ENCODE data around the gene NMNAT2.

The NMNAT2 gene

GRCh38 chr1:183308719-183309118, 109.5 kb downstream of the NMNAT2 start:
- no peak for DNase-seq

GRCh38 chr1:183306317-183307042, 111.7 kb downstream of the NMNAT2 start:
- no peak for DNase-seq

GRCh38 chr1:183304440-183305107, 113.6 kb downstream of the NMNAT2 start:
- no peak for DNase-seq

- no peak for DNase-seq
These were observed 114.3 kb downstream of the NMNAT2 start for GRCh38 chr1:183303901-183304300.

- DNase-seq: no peak
These were observed 114.9 kb downstream of the NMNAT2 start for GRCh38 chr1:183303323-183303645.

GRCh38 chr1:183302452-183303322, 115.5 kb downstream of the NMNAT2 start:
- DNase-seq: no peak

GRCh38 chr1:183301239-183301638, 116.9 kb downstream of the NMNAT2 start:
- no peak for DNase-seq

GRCh38 chr1:183300828-183301227, 117.4 kb downstream of the NMNAT2 start:
- no peak for DNase-seq

GRCh38 chr1:183300395-183300794, 117.8 kb downstream of the NMNAT2 start:
- no peak for DNase-seq

GRCh38 chr1:183296782-183297181, 121.4 kb downstream of the NMNAT2 start:
- no peak for DNase-seq

- DNase-seq: no peak
These were observed 122.7 kb downstream of the NMNAT2 start for GRCh38 chr1:183295521-183295920.

- no peak for DNase-seq
These were observed 124.3 kb downstream of the NMNAT2 start for GRCh38 chr1:183293876-183294275.

GRCh38 chr1:183293241-183293640, 124.9 kb downstream of the NMNAT2 start:
- DNase-seq: no peak

GRCh38 chr1:183291802-183292514, 126.2 kb downstream of the NMNAT2 start:
- no peak for DNase-seq

GRCh38 chr1:183291216-183291762, 126.9 kb downstream of the NMNAT2 start:
- no peak for DNase-seq

- no peak for DNase-seq
These were observed 127.6 kb downstream of the NMNAT2 start for GRCh38 chr1:183290628-183291027.

- no peak for DNase-seq
These were observed 129.1 kb downstream of the NMNAT2 start for GRCh38 chr1:183289051-183289496.

GRCh38 chr1:183288583-183288982, 129.6 kb downstream of the NMNAT2 start:
- DNase-seq: no peak

GRCh38 chr1:183287191-183287675, 130.9 kb downstream of the NMNAT2 start:
- no peak for DNase-seq

GRCh38 chr1:183285746-183286145, 132.4 kb downstream of the NMNAT2 start:
- no peak for DNase-seq

GRCh38 chr1:183285256-183285655, 132.9 kb downstream of the NMNAT2 start:
- no peak for DNase-seq

GRCh38 chr1:183284086-183284485, 134.1 kb downstream of the NMNAT2 start:
- DNase-seq: no peak

GRCh38 chr1:183283286-183283685, 134.9 kb downstream of the NMNAT2 start:
- no peak for DNase-seq

All from NCI-H1048 (cell line).